Measurements from ENCODE around the gene RNH1.

Gene RNH1

DNA sequence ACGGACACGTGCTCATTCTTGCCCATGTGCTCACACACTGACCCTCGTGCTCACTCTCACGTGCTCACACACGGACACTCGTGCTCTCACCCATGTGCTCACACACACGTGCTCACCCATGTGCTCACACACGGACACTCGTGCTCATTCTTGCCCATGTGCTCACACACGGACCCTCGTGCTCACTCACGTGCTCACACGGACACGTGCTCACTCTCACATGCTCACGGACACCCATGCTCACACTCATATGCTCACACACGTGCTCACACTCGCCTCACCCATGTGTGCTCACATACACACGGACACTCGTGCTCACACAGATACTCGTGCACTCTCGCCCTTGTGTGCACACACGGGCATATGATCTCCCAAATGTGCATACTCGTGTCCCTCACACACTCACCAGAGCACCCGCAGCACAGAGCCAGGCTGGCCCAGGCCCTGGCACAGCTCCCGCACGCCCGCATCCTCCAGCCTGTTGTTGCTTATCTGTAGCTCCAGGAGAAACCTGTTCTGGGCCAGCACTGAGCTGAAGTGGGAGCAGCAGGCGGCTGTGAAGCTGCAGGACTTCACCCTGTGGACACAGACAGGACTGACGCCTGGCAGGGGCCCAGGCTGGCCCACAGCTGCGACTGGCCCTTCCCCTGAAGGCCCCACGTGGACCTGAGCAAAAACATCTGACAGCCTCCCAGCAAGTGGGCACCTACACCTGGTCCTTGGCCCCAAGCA, 9.3 kb downstream of the RNH1 start:
- DNase-seq = no peak

DNA sequence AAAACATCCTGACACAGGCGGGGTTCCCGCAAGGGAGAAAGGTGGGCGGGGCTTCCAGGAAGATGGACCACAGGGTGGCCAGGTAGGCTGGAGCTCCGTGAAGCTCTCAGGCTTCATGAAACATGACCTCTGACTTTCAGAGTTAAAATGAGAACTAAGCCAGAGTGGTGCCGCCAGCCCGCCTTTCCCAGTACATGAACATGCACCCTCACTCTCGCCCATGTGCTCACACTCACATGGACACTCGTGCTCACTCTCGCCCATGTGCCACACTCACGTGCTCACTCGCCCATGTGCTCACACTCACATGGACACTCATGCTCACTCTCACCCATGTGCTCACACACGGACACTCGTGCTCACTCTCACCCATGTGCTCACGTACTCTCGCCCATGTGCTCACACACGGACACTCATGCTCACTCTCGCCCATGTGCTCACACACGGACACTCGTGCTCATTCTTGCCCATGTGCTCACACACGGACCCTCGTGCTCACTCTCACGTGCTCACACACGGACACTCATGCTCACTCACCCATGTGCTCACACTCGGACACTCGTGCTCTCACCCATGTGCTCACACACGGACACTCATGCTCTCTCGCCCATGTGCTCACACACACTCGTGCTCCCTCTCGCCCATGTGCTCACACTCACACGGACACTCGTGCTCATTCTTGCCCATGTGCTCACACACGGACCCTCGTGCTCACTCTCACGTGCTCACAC, 10.0 kb downstream of the RNH1 start:
- no peak for DNase-seq

DNA sequence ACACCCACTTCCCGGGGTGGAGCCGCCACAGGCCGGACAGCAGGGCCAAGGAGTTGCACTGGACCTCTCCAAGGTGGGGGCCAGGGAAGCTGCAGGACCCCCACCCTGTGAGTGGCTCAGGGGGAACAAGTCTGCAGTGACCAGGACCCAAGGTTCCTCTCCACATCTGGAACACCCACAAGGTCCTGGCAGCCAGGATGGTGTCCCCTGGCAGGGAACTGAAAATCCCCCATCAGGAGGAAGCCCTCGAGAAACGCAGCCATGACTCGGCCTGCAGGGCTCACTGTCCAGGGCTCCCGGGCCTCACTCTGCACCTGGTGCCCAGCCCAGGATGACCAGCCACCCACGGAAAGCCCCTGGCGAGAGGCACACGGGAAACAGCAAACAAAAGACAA, 11.5 kb downstream of the RNH1 start:
- DNase-seq = no peak

DNA sequence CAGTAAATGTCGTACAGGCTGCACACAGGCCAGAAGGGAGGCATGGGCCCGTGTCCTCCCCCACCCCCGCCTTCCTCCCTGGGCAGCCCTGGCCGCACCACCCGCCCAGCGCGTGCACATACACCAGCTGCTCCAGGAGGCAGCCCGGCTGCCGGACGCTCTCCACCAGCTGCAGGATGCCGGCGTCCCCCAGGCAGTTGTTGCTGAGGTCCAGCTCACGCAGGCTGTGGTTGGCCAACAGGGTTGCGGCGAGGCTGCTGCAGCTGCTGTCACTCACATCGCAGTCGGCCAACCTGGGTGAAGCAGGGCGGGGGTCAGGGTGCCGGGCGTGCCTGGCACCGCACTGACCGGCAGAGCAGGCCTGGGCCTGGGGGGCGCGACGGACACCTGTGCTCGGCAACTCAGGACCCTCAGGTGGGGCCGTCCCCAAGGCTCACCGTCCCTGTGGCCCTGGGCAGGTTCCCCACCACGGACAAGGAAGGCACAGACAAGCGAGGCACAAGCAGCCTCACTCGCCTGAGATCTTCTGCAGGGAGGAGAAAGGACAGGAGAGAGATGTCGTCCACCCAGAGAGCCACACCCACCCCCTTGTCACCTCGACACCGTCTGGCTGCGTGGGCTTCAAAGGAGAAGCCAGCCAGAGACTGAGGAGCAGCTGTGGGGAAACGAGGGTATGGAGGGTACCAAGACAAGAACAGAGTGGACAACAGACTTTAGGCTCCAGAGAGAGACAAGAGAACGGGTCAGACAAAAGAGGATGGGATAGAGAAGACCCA, 12.1 kb downstream of the RNH1 start:
- no peak for DNase-seq

DNA sequence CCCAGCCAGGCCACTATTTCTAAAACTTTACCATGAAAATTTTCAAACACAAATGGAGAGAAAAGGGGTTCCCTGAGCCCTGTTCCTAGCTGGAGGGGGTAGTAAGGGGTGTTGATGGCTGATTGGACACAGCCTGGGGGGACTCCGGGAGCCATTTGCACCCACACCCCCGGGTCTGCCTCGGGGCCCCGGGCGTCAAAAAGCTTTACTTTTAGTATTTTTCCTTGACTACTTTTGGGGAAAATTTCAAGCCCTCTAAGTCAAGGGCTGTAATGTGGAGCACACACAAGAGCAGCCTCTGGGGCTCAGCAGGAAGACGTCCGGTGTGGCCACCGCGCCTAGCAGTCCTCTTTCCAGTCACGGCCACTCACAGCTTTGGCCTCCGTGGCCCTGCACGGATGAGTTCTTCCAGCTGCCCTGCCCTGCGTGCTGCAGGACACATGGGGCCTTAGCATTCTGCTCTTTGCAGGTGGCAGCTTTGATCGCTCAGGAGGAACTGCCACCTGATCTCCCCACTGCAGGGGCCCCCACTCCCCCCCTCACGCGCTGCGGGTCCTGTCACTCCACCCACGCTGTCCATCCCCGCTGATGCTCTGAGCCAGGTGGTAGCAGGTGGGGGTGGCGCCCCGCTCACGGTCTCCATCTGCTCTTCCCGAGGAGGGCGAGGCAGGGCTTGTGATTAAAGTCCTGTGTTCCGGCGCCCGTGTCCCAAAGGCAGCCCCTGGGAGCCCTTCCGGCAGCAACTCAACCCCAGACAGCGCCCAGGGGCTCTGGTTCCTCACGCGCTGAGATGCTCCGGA, 14.4 kb downstream of the RNH1 start:
- no peak for DNase-seq

DNA sequence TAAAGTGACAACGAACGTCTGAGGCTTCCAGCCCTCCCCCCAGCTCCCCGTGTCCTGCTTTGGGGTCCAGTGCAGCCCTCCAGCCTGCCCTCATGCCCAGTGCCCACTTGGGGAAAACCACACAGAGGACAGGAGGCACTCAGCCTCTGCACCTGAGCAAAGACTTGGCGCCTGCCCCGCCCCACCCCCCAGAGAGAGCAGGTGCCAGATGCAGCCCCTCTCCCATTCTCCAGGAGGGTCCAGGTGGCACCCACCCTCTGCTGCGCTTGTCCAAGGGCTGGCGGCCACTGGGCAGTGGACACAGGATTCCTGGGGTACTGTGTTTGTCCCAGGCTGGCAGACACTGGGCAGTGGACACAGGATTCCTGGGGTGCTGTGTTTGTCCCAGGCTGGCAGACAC, 15.7 kb downstream of the RNH1 start:
- no peak for DNase-seq

DNA sequence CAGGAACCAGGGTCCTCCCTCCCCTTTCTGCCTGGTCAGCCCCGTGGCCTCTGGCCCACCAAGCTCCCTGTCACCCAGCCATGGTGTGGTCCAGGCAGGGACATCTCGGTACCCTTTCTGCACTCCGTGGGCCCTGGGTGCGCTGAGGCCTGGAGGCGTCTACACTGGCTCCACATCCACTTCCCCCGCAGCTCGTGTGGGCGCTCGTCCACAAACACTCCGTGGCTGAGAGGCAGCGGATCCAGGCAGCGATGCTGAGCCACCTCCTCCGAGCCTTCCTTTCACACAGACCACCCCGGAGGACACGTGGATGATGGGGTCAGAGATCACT, 16.1 kb downstream of the RNH1 start:
- no peak for DNase-seq

DNA sequence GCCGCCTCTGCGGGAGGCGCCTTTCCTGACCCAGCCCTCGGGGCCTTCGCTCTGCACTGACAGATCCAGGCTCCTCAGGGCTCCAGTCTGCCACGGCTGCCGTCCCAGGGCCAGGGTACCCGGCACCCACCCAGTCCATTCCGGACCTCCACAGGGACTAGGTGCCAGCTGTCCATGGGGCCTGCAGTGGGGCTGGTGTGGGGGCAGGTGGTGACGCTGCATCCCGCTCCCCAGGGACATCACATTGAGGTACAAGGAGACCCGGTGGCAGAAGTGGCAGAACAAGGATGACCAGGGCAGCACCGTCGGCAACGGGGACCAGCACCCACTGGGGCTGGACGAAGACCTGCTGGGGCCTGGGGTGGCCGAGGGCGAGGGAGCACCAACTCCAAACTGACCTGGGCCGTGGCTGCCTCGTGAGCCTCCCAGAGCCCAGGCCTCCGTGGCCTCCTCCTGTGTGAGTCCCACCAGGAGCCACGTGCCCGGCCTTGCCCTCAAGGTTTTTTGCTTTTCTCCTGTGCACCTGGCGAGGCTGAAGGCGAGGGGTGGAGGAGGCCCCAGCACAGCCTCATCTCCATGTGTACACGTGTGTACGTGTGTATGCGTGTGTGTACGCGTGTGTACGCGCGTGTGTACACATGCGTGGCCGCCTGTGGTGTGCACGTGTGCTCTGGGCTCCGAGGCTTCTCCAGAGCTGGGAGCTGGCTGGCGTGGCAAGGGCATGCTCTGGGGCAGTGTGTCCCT, 16.7 kb downstream of the RNH1 start:
- DNase-seq = no peak

DNA sequence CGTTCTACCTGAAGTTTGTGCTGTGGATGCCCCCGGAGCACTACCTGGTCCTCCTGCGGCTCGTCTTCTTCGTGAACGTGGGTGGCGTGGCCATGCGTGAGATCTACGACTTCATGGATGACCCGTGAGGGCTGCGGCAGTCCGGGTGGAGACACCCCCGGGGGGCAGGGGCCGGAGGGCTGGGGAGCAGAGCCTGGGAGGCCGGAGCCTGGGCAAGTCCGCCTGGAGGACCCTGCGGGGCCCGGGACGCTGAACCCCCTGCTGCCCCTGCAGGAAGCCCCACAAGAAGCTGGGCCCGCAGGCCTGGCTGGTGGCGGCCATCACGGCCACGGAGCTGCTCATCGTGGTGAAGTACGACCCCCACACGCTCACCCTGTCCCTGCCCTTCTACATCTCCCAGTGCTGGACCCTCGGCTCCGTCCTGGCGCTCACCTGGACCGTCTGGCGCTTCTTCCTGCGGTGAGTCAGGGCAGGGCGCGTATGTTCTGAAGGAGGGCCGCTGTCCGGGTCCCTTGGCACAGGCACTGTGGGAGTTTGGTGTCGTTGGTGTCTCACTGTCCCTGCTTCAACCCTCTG, 17.3 kb downstream of the RNH1 start:
- DNase-seq = no peak

DNA sequence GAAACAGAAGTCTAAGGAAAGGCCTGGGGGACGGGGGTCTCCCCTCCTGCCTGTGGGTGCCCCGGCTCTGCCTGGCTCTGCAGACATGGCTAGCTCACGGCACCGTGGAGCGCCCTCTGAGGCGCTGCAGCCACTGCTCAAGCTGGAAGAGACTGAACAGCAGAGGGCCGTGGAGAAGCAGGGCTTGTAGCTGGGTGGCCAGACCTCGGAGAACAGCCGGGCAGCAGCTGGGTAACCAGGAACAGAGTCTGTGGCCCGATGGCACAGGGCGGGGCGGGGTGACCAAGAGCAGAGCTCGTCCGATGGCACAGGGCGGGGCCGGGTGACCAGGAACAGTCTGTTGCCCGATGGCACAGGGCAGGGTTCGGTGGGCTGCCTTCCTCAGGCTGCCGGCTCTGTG, 18.1 kb downstream of the RNH1 start:
- no peak for DNase-seq

DNA sequence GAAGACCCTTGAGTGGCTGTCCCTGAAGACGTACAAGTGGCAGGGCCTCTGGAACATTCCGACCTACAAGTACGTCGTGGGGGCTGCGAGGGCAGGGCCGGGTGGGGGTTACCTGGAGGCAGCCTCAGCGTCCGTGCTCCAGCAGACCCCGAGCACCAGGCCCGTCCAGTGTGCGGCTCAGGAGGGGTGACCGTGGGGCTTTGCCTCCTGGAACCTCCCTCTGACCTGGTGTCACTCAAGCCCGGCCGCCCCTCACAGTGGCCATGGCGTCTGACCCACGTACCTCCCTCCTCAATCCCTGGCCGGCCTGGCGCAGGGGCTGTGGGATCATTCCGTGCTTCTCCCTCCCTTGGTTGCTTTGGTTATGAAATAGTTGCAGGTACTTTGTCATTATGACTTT, 18.5 kb downstream of the RNH1 start:
- no peak for DNase-seq

DNA sequence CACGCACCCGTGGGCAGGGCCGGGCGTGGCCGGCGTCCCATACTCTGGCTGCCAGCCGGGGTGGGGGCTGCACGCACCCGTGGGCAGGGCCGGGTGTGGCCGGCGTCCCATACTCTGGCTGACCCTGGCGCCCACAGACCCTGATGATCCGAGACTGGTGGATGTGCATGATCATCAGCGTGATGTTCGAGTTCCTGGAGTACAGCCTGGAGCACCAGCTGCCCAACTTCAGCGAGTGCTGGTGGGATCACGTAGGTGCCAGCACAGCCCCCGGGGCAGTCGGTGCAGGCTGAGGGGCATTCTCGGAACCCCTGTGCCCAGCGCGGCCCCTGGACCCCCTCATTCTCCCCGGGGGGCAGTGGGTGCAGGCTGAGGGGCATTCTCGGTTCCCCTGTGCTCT, 19.0 kb downstream of the RNH1 start:
- DNase-seq = no peak

DNA sequence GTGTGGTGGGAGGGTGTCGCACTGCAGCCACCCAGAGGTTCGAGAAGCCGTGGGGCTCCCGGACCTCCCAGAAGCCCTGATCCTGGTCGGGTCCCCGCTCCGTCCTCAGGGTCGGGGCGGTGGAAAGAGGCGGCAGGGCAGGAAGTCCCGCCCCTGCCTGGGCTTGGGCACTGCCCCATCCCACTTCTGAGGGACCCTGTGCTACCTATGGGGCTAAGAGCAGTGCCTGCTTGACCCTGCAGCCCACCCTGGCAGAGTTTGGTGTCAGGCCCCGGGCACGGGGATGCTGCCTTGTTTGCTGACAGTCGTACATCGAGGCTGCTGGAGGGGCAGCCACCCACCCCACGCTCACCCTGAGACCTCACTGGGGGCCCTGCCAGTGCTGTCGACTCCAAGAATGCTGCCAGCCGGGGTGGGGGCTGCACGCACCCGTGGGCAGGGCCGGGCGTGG, 19.4 kb downstream of the RNH1 start:
- no peak for DNase-seq

DNA sequence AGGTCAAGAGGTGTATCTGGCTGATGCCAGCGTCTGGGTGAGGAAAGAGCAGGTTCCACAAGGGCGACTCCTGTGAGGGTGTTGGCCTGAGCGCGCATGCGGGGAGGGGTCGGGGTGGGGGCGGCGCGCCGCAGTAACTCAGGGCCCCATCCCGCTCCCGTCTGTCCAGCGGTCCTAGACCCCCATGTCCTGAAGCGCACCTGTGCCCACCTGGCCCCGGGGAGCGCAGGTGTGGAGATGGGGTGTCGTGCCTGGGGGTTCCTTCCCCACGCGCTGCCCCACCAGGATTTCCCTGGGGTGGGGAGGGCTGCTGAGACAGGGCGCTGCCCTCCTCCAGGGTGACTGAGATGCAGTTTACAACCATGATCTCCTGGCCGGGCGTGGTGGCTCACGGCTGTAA, 20.9 kb downstream of the RNH1 start:
- DNase-seq = no peak

DNA sequence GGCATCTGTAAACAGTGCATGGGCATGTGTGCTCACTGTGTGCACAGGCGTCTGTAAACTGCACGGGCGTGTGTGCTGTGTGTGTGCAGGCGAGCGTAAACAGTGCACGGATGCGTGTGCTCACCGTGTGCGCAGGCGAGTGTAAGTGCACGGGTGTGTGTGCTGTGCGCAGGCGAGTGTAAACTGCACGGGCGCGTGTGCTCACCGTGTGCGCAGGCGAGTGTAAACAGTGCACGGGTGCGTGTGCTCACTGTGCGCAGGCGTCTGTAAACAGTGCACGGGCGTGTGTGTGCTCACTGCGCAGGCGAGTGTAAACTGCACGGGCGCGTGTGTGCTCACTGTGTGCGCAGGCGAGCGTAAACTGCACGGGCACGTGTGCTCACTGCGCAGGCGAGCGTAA, 22.4 kb downstream of the RNH1 start:
- DNase-seq = no peak

DNA sequence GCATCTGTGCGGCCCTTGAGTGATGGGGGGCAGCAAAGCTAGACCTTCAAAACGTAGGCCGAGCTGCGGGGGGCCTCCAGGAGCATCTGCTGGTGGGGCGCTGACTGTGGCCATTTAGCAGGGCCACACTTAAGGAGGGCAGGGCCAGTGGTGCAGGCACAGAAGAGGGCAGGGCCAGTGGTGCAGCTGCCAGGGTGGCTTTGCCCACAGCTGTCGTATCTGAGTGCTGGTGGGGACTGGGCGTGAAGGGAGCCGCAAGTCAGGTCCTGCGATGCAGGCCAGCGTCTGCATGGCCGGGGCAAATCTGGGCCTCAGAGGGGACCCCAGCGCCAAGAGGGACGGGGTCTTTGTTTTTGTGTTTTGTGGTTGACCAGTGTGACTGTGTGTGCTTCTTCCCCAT, 27.7 kb downstream of the RNH1 start:
- no peak for DNase-seq

DNA sequence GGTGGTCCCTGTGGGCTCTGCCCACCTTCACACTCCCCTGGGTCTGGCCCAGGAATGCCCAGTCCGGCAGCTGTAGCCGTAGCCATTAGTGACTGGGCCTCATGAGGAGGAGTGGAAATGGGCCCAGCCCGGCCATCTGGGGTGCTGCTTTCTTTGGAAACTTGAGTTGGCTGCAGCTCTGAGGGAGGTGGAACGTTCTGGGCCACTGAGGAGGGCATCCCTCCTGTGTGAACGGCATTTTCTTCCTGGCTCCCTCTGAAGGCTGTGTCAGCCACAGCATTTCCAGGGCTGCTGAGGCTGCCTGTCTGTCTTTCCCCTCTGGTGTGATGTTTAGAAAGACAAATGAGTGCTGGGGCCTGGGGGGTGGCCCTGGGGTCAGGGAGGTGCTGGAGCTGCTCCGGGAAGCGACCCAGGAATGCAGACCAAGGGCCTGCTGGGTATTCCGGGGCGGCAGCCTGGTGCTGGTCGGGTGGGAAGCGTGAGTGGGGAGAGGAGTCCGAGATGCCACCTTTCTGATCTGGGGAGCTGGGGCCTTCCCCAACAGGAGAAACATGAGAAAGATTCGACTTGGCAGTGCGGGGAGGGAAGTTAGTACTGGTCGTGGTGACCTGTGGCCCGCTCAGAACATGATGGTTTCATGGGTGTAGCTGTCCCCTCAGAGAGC, 29.9 kb downstream of the RNH1 start:
- no peak for DNase-seq

DNA sequence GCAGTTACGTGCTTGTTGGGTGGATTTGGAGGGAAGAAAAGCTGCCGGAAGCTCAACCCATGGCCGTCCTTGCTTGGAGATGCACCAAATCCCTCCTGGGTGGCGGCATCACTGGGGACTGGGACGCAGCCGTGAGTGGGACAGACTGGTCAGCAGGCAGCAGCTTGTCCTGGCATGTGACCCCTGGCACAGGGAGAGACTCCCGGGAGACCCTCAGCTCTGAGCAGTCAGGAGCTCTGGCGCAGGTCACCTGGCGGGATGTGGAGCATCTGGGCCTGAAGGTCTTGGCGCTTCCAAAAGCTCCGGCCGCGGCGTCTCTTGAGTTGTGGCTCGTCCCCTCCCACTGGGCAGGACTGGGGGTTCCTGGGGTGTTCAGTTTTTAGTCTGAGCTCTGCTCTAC, 30.6 kb downstream of the RNH1 start:
- DNase-seq = no peak

DNA sequence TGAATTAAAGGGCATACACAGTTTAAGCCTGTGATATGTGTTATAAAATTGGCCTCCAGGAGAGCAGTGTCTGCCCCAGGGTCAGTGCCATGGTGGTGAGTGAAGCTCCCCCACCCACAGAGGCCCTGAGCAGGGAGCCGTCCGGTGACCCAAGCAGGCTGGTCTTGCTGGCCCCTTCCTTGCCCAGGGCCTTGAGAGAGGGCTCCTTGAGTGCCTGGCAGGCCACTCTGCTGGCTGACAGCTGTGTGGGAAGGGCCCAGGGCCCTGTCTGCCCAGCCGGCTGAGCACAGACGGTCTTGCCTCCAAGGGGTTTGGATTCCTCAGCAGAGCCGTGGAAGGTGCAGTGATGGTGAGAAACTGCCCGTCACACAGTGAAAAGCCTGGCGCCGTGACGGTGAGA, 31.1 kb downstream of the RNH1 start:
- DNase-seq = no peak

DNA sequence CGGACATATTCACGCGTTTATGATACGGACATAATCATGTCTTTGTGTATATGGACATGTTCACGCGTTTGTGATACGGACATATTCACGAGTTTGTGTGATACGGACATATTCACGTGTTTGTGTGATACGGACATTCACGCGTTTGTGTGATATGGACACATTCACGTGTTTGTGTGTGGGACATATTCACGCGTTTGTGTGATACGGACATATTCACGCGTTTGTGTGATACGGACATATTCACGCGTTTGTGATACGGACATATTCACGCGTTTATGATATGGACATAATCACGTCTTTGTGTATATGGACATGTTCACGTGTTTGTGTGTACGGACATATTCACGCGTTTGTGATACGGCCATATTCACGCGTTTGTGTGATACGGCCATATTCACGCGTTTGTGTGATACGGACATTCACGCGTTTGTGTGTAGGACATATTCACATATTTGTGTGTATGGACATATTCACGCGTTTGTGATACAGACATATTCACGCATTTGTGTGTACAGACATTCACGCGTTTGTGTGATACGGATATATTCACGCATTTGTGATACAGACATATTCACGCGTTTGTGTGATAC, 32.0 kb downstream of the RNH1 start:
- no peak for DNase-seq
